ENCODE measurements around the gene PNLDC1. TPM values are rescaled to one million over a fixed set of nuclear protein-coding genes. Genes with fewer than 3 reads are reported as not detected.

PNLDC1 gene
- total RNA-seq, 1 donor from 2014 or later: not detected

- no peak overlapping the region for H3K4me3 ChIP-seq (ENCODE audit: low read depth, low read length)
- DNase-seq (ENCODE audit: low read depth): no peak
- TF ChIP-seq CTCF (conservative IDR thresholded peaks at IDR 0.05; ENCODE audit: low read depth, low read length): no peak
Observed at GRCh38 chr6:159866286-159867247, 66.5 kb downstream of the PNLDC1 start.

Other genes with a start within 250 kb of the PNLDC1 start
- 91.4 and 93.9 TPM in 2 replicates for gene SOD2, start 107.0 kb upstream of the PNLDC1 start, total RNA-seq
- gene WTAP, start 72.8 kb upstream of the PNLDC1 start, total RNA-seq: 82.3 and 82.5 TPM in 2 replicates
- gene ACAT2, start 38.2 kb upstream of the PNLDC1 start, total RNA-seq: 38.3 and 110 TPM in 2 replicates
- 237 and 390 TPM in 2 replicates for gene TCP1, start 10.7 kb upstream of the PNLDC1 start, total RNA-seq
- gene MRPL18, start 9.8 kb upstream of the PNLDC1 start, total RNA-seq: 166 and 183 TPM in 2 replicates
- not detected in 2 replicates for gene MAS1, start 90.7 kb downstream of the PNLDC1 start, total RNA-seq
- gene IGF2R, start 168.8 kb downstream of the PNLDC1 start, total RNA-seq: 50.3 and 50.8 TPM in 2 replicates

Measured in epithelial cell of proximal tubule (primary cell).